Omental fat pad (tissue), 4 donors: ENCODE measurements around the gene APIP. TPM values are rescaled to one million over a fixed set of nuclear protein-coding genes. Genes with fewer than 3 reads are reported as not detected.
"Not testable (repeated sequence)": the region's sequence is repeated elsewhere in the genome, so short reads cannot be mapped to it uniquely, and the experiment has no call there.

Experiments
- ATAC-seq: fragments of 150-250 bp; one replicate; pipeline ENCODE4 v1.9.1; 2016; ENCODE audit warnings: mild to moderate bottlenecking, moderate library complexity; ENCODE audit not compliant: low FRiP score
- DNase-seq: peaks from one replicate; pipeline ENCODE4 v3.0.0-alpha.2; 2019; ENCODE audit warnings: low spot score
- total RNA-seq, 4 donors: library from RNA; depleted of rRNA; stranded (reverse); fragments of >200 nt; gene quantifications; one replicate each; pipeline ENCODE4 v1.1.0, GENCODE V29; 2016
- TF ChIP-seq, protein P1 (sequence below), 3 donors: fragments of 450-650 bp; IDR thresholded peaks; one replicate each; pipeline ENCODE4 v1.5.1; 2016 to 2017; ENCODE audit warnings: antibody characterized with exemption in 3 of 3, mild to moderate bottlenecking in 3 of 3, moderate library complexity in 2 of 3

Gene APIP
- total RNA-seq, 4 donors from 2014 or later = 23.0 to 56.2 (median 28.3) TPM

DNA sequence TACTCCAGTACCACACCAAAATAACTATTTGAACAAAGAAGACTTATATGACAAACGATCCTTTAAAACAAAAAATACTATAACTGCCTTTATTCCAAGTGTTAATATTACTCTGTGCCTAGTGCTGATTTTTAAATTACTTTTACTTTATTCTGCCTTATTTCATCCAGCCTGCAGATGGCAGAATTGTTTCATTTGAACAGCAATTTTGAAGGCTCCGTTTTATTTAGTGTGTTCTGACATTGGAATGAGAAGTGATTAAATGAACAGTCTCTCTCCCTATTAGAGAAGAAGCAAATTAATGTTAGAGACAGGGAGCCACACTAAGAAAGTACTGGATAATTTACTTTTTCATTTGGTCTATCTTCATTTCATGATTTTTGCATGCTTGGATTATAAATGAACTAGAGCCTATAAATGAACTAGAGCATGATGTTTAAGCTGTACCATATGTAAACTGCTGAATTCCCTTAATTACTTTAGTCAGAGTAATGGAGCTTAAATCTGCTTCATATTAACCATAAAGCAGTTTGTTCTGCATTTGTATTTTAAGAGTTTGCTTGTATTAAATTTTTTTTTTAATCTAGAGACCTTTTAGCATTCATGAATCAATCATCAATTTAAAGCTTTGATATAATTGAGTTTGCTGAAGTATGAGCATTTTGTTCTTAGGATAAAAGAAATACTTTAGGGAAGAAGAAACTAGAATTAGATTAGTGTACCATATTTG is 10.1 kb upstream of the APIP start:
- ATAC-seq = peak; percentile 64
- no peak for DNase-seq
- TF ChIP-seq, protein P1, sequence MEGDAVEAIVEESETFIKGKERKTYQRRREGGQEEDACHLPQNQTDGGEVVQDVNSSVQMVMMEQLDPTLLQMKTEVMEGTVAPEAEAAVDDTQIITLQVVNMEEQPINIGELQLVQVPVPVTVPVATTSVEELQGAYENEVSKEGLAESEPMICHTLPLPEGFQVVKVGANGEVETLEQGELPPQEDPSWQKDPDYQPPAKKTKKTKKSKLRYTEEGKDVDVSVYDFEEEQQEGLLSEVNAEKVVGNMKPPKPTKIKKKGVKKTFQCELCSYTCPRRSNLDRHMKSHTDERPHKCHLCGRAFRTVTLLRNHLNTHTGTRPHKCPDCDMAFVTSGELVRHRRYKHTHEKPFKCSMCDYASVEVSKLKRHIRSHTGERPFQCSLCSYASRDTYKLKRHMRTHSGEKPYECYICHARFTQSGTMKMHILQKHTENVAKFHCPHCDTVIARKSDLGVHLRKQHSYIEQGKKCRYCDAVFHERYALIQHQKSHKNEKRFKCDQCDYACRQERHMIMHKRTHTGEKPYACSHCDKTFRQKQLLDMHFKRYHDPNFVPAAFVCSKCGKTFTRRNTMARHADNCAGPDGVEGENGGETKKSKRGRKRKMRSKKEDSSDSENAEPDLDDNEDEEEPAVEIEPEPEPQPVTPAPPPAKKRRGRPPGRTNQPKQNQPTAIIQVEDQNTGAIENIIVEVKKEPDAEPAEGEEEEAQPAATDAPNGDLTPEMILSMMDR (IDR thresholded peaks at IDR 0.05) = no peak

DNA sequence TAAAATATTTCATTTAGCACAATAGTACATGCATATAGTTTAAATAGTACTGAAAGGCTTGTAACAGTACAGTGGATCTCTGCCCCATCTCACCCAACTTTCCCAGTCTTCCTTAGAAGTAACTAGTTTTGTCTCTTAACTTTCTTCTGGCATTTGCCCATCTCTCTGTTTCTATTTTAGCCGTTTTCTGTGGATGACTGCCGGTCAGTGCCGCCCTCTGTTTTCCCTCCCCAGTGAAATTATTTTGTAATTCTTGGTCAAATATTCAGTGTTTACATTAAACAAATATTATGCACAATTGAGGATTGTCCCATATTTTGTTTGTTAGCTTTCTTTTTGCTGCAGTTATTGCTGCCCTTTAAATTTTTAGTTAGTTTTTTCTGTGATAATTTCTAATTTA is 8.5 kb upstream of the APIP start:
- DNase-seq = no peak
- TF ChIP-seq, protein P1 (IDR thresholded peaks at IDR 0.05) = no peak
- ATAC-seq = no peak

DNA sequence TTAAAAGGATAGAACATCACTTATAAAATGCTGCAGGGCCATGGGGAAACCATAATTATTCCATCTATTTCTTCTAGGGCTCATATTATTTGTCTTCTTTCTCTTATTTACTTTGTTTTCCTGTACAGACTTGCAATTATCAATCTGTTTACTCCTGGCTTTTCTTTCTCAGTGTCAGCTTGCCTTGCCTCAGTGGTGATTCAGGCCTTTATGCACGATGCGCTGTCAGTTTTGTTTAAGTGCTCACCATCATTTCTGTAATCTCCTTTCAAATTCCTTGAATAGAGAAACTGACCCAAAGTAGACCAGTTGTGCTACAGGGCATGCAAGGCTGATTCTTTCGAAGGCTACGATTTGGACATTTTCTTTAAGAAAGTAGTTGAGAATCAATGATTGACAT is 5.0 kb upstream of the APIP start:
- TF ChIP-seq, protein P1 (IDR thresholded peaks at IDR 0.05) = no peak
- no peak for DNase-seq
- no peak for ATAC-seq

DNA sequence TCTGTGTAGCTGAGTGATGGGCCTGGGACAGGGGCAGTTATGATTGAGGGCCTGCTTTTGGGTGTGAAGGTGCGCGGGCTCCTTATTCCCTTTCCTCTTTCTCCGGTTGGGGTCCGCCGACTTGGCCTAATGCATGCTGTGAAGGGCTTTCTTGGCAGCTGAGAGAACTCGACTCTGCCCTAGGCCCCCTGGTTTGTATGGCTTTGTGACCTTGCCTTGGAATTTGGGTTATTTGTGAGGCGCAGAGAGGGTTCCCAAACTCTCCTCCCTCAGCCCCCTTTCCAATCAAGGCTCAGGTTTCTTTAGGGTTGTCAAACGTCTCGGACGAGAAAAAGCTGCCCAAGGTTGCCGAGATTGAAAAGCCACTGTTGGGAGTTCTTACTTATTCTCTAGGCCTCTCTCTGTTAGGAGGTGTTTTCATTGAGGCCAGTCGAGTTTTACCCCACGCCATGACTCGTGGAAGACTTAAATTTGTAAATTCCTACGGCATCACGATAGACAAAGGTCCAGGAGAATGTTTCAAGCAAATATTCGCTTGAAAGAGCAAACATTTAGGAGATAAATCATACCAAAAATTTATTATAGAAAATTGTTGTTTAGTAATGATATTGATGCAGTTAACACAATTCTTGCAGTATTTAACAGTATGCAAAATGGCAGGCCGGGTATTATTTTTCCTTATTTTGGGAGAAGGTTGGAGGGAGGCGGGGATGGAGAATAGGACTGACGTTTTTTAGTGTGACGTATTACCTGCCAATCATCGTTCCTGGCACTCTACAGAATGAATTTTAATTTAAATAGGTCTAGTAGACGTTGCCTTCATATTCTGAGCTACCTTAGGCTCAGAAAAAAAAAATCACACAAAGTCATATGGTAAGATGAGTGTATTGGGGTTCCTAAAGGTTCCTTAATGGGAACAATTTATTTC is 928 bp upstream of the APIP start:
- no peak for DNase-seq
- peak; percentile 29 for ATAC-seq
- TF ChIP-seq, protein P1 (IDR thresholded peaks at IDR 0.05) = no peak

DNA sequence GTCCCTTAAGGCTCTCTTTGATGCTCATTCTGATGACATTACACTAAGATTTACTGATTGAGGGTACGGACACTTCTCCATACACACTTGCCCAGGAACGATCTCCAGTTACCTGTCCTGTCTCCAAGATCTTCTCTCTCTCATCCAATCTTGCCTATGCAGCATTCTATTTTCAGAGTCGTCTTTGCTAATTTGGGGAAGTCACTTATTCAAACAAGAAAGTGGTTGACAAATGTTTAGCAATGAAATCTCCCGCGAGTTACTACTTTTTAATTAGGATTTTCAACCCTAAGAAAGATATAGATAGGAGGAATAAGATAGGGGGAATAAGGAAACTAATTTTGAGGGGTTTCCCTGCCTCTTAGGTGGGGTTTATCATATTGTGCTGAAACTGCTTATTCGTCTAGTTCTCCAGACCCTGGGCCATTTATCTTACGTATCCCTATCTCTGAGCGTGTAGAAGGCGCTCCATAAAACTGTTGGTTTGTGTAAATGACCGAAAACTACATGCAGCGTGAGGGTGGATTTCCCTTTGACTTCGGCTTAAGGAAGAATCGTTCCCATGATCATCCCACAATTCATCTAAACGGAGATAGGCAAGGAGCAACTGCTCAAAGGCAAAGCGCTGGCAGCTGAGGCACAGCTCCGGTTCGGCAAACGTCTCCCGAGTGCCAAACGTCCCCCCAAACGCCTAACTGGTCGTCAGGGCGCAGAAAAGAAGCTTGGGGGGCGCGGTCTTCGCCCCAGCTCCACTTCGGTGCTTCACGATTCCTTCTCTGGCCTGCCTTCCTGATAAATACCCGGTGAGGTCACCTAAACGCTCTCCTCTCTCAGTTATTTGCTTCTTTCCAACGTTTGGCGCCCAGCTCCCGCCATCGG is 804 bp downstream of the APIP start:
- TF ChIP-seq, protein P1 (IDR thresholded peaks at IDR 0.05) = no peak
- ATAC-seq = peak; percentile 2
- DNase-seq = no peak

DNA sequence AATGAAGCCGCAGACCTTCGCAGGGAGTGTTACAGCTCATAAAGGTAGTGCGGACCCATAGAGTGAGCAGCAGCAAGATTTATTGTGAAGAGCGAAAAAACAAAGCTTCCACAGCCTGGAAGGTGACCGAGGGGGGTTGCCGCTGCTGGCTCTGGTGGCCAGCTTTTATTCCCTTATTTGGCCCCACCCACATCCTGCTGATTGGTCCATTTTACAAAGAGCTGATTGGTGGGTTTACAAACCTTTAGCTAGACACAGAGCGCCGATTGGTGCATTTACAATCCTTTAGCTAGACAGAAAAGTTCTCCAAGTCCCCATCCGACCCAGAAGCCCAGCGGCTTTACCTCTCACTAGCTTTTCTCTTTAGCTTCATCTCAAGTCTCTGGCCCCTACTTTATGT is 2.6 kb downstream of the APIP start:
- DNase-seq, ATAC-seq: not testable (repeated sequence)

DNA sequence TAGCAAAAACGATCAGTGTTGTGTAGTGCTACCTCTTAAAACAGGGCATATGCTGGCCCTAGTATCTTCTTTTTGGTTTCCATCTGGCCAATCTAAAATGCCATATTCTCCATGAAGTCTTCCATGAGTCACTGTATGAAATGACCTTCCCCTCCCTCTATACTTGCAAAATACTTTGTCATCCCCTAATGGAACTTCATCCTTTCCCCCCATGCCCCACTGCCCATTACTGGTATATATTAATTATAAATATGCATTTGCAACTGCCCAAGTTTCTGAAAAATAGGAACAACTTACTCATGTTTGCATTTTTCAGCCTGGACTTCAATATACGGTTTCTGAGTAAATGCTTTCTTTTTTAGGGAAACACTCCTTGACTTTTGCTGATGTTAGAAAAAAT is 4.5 kb downstream of the APIP start:
- TF ChIP-seq, protein P1 (IDR thresholded peaks at IDR 0.05) = no peak
- DNase-seq = no peak
- no peak for ATAC-seq
